Sigmoid colon (tissue), 4 donors: ENCODE data around the gene MINDY4B.

Source experiments
- CTCF ChIP-seq, 4 experiments: fragments of 450-650 bp in 3 of 4; fragments of 200-600 bp in 1 of 4; IDR thresholded peaks; one replicate each; pipeline ENCODE4 v1.5.1; 2016 to 2019; ENCODE audit warnings: antibody characterized with exemption in 4 of 4, mild to moderate bottlenecking in 3 of 4, moderate library complexity in 2 of 4
- EP300 ChIP-seq, 4 donors: sonication (generic); formaldehyde crosslinking; IDR thresholded peaks; one replicate each; pipeline ENCODE4 v1.6.1; 2017; ENCODE audit warnings: antibody characterized with exemption in 4 of 4
- POLR2A ChIP-seq, 2 donors: fragments of 450-650 bp; IDR thresholded peaks; one replicate each; pipeline ENCODE4 v1.6.1; 2016; ENCODE audit warnings: antibody characterized with exemption in 2 of 2, mild to moderate bottlenecking in 2 of 2, moderate library complexity in 2 of 2

GRCh38 chr3:150902988-150903387, 2.3 kb downstream of the MINDY4B start:
- TF ChIP-seq CTCF (IDR thresholded peaks at IDR 0.05) (no peak), POLR2A (IDR thresholded peaks at IDR 0.05) (no peak), EP300 (IDR thresholded peaks at IDR 0.05) (no peak)
